WTC11 (cell line): Measurements from ENCODE around the gene CD68. TPM values are rescaled to one million over a fixed set of nuclear protein-coding genes. Genes with fewer than 3 reads are reported as not detected.

Source experiments
- ATAC-seq: fragments of 200-7000 bp; cut with Tn5 transposase; 2 replicates; pipeline ENCODE4 v1.10.0; 2021; ENCODE audit warnings: mild to moderate bottlenecking, moderate library complexity
- CTCF ChIA-PET: fragments of 300-600 bp; sonication (Branson Sonifier 250); formaldehyde crosslinking; loops from one replicate; lab custom pipeline; 2021; ENCODE audit warnings: antibody characterized with exemption; lab: Charles Lee
- POLR2A ChIA-PET: fragments of 350-600 bp; sonication (Branson Sonifier 250); formaldehyde crosslinking; loops from one replicate; lab custom pipeline; 2021; ENCODE audit warnings: antibody characterized with exemption; lab: Charles Lee
- DNase-seq: peaks from one replicate; pipeline ENCODE4 v3.0.0; 2021; ENCODE audit warnings: low spot score
- H3K27ac Mint-ChIP-seq: 2 replicates; pipeline ENCODE4 v1.8.0; 2021; ENCODE audit warnings: mixed read lengths
- H3K27me3 Mint-ChIP-seq: 2 replicates; pipeline ENCODE4 v1.8.0; 2021; ENCODE audit warnings: low read depth, mild to moderate bottlenecking, moderate library complexity, mixed read lengths
- H3K36me3 Mint-ChIP-seq: 2 replicates; pipeline ENCODE4 v1.8.0; 2021; ENCODE audit warnings: mixed read lengths
- H3K4me1 Mint-ChIP-seq: 2 replicates; pipeline ENCODE4 v1.8.0; 2022; ENCODE audit warnings: mixed read lengths
- H3K4me3 Mint-ChIP-seq: 2 replicates; pipeline ENCODE4 v1.8.0; 2021; ENCODE audit warnings: mild to moderate bottlenecking, moderate library complexity, mixed read lengths
- H3K9me3 Mint-ChIP-seq: 2 replicates; pipeline ENCODE4 v1.8.0; 2021; ENCODE audit warnings: mixed read lengths
- ATF1 ChIP-seq: sonication (generic); formaldehyde crosslinking; IDR thresholded peaks from 2 replicates; pipeline ENCODE4 v1.8.1; 2023; ENCODE audit warnings: mild to moderate bottlenecking, moderate library complexity, missing genetic modification reagents
- CREM ChIP-seq: sonication (generic); formaldehyde crosslinking; IDR thresholded peaks from 2 replicates; pipeline ENCODE4 v1.8.1; 2022; ENCODE audit warnings: mild to moderate bottlenecking, missing genetic modification reagents, moderate library complexity
- GABPB1 ChIP-seq: sonication (generic); formaldehyde crosslinking; IDR thresholded peaks from 2 replicates; pipeline ENCODE4 v1.8.1; 2023; ENCODE audit warnings: mild to moderate bottlenecking, missing genetic modification reagents
- GRHL2 ChIP-seq: fragments of 250-450 bp; sonication (Bioruptor Pico); IDR thresholded peaks from 2 replicates; pipeline ENCODE4 v1.8.0; 2022; ENCODE audit warnings: mild to moderate bottlenecking, moderate library complexity; ENCODE audit not compliant: insufficient replicate concordance, severe bottlenecking
- HMGA2 ChIP-seq: fragments of 250-450 bp; sonication (Bioruptor Pico); IDR thresholded peaks from 2 replicates; pipeline ENCODE4 v1.4.0; 2021; ENCODE audit warnings: mild to moderate bottlenecking, moderate library complexity
- NR1H2 ChIP-seq: sonication (generic); formaldehyde crosslinking; IDR thresholded peaks from 2 replicates; pipeline ENCODE4 v1.9.0; 2021; ENCODE audit warnings: mild to moderate bottlenecking, moderate library complexity, missing genetic modification reagents
- TEAD1 ChIP-seq: sonication (generic); formaldehyde crosslinking; IDR thresholded peaks from 2 replicates; pipeline ENCODE4 v1.8.0; 2022; ENCODE audit warnings: mild to moderate bottlenecking, missing genetic modification reagents
- ZNF121 ChIP-seq: sonication (generic); formaldehyde crosslinking; IDR thresholded peaks from 2 replicates; pipeline ENCODE4 v1.8.0; 2023; ENCODE audit warnings: missing genetic modification reagents
- ZNF232 ChIP-seq: sonication (generic); formaldehyde crosslinking; IDR thresholded peaks from 2 replicates; pipeline ENCODE4 v1.8.0; 2022; ENCODE audit warnings: mild to moderate bottlenecking, missing genetic modification reagents
- ZNF416 ChIP-seq: fragments of 250-450 bp; sonication (Bioruptor Pico); IDR thresholded peaks from 2 replicates; pipeline ENCODE4 v1.9.0; 2021; ENCODE audit warnings: mild to moderate bottlenecking, inconsistent platforms
- total RNA-seq: library from RNA; stranded (reverse); gene quantifications from 3 replicates; pipeline ENCODE4 v1.2.3, GENCODE V29; 2021
- TF ChIP-seq, protein P1 (sequence below): sonication (generic); formaldehyde crosslinking; IDR thresholded peaks from 2 replicates; pipeline ENCODE4 v1.8.0; 2023; ENCODE audit warnings: missing genetic modification reagents, mild to moderate bottlenecking, borderline replicate concordance
- TF ChIP-seq, protein P2 (sequence below): sonication (generic); formaldehyde crosslinking; IDR thresholded peaks from 2 replicates; pipeline ENCODE4 v1.8.0; 2022; ENCODE audit warnings: mild to moderate bottlenecking, missing genetic modification reagents
- TF ChIP-seq, protein P3 (sequence below): sonication (generic); formaldehyde crosslinking; IDR thresholded peaks from 2 replicates; pipeline ENCODE4 v1.8.1; 2023; ENCODE audit warnings: mild to moderate bottlenecking, moderate library complexity, missing genetic modification reagents
- TF ChIP-seq, protein P4 (sequence below): sonication (generic); formaldehyde crosslinking; IDR thresholded peaks from 2 replicates; pipeline ENCODE4 v1.8.0; 2023; ENCODE audit warnings: missing genetic modification reagents
- TF ChIP-seq, protein P5 (sequence below): sonication (generic); formaldehyde crosslinking; conservative IDR thresholded peaks from 2 replicates; pipeline ENCODE4 v1.8.1; 2023; ENCODE audit warnings: mild to moderate bottlenecking, low read depth, missing genetic modification reagents, moderate library complexity
- TF ChIP-seq, protein P6 (sequence below): sonication (generic); formaldehyde crosslinking; IDR thresholded peaks from 2 replicates; pipeline ENCODE4 v1.8.1; 2022; ENCODE audit warnings: low read depth, missing genetic modification reagents, borderline replicate concordance
- TF ChIP-seq, protein P7 (sequence below): sonication (generic); formaldehyde crosslinking; IDR thresholded peaks from 2 replicates; pipeline ENCODE4 v1.8.1; 2022; ENCODE audit warnings: missing genetic modification reagents, borderline replicate concordance

The CD68 gene
- total RNA-seq, 1 experiment from 2014 or later: 0.72 TPM

DNA sequence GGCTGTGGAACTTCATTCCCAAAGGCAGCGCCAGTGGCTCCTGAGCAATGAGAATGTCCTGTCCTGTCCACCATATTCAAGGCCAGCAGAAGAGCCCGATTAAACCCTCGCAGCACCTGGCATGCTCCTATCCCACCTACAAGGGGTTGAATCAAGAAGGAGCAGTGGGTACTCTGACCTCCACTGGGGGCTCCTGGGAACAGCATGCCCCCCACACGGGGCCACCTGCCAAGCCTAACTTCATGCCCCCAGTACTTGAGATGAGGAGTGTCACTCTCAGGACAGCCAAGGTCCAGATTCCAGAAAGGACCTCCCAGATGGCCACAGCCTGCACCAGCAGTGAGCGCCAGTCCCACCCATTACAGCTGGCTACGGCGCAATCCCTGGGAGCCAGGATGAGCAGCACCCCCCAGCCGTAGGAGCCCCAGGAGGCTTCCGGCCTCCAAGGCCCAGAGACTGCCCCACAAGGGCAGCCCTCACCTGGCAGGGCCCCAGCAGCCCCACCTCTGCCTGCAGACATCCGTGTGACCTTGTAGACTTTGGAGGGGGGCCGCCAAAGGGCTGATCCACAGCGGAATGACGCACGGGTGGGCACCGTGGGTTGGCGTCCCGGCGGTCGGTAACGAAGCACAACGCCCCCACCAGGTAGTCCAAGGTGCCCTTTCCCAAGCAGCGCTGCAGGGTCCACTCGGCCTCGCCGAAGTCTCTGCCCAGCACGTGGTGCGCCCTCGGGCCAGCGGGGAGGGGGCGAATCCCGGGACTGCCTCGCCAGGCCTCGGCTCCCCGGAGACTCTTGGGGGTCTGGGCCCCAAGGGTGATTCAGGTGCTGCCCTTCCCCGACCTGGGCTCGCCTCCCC is 3.2 kb downstream of the CD68 start (continued):
- TF ChIP-seq, protein P1, sequence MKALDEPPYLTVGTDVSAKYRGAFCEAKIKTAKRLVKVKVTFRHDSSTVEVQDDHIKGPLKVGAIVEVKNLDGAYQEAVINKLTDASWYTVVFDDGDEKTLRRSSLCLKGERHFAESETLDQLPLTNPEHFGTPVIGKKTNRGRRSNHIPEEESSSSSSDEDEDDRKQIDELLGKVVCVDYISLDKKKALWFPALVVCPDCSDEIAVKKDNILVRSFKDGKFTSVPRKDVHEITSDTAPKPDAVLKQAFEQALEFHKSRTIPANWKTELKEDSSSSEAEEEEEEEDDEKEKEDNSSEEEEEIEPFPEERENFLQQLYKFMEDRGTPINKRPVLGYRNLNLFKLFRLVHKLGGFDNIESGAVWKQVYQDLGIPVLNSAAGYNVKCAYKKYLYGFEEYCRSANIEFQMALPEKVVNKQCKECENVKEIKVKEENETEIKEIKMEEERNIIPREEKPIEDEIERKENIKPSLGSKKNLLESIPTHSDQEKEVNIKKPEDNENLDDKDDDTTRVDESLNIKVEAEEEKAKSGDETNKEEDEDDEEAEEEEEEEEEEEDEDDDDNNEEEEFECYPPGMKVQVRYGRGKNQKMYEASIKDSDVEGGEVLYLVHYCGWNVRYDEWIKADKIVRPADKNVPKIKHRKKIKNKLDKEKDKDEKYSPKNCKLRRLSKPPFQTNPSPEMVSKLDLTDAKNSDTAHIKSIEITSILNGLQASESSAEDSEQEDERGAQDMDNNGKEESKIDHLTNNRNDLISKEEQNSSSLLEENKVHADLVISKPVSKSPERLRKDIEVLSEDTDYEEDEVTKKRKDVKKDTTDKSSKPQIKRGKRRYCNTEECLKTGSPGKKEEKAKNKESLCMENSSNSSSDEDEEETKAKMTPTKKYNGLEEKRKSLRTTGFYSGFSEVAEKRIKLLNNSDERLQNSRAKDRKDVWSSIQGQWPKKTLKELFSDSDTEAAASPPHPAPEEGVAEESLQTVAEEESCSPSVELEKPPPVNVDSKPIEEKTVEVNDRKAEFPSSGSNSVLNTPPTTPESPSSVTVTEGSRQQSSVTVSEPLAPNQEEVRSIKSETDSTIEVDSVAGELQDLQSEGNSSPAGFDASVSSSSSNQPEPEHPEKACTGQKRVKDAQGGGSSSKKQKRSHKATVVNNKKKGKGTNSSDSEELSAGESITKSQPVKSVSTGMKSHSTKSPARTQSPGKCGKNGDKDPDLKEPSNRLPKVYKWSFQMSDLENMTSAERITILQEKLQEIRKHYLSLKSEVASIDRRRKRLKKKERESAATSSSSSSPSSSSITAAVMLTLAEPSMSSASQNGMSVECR (CRISPR knock-in tag): peak; percentile 37; the same call in 1 of the 2 replicates
- TF ChIP-seq, protein P2, sequence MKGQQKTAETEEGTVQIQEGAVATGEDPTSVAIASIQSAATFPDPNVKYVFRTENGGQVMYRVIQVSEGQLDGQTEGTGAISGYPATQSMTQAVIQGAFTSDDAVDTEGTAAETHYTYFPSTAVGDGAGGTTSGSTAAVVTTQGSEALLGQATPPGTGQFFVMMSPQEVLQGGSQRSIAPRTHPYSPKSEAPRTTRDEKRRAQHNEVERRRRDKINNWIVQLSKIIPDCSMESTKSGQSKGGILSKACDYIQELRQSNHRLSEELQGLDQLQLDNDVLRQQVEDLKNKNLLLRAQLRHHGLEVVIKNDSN (CRISPR knock-in tag): peak; percentile 41; the same call in 1 of the 2 replicates
- no peak; the same call in 1 of the 2 replicates for TF ChIP-seq TEAD1 (CRISPR knock-in tag)

DNA sequence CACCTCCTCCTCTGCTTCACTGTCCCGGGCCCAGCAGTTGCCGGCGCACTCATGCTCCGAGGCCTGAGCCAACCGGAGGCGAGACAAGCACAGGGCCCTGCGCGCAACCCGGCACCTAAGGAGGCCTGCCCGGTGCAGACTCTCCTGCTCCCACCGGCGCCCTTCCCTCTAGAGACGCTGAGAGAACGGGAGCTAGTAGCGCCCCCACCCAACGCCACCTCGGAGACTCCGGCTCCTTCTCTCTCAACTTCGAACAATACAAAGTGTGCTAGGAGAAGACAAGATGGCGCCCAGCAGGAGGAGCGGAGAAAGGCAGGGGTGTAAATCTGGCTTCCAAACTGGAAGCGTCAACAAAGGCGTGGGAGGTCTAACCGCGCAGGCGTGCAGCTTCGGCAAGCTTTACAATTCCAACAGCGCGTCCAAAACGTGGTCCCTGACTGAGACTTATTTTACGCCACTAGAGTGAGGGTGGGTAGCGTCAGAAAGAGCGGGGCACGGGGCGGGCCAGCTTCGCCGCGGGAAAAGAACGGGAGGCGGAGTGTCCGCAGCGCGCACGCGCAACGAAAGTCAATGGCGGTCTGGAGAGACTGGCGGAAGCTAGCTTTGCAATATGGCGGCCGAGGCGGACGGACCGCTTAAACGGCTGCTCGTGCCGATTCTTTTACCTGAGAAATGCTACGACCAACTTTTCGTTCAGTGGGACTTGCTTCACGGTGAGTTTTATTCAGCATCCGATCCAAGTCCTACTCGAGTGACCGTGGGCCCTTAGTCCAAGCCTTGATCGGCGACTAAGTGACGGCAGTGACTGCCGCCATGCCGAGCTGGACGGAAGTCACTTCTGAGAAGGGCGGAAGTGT is 4.0 kb downstream of the CD68 start, which contains the start of gene MPDU1:
TSS of gene MPDU1 (plus strand) at position 600 of the 857 bp plus-strand sequence. CDS start at position 611, 11 bp downstream.
- Mint-ChIP-seq H3K27ac (peak within 1 kb of the TSS; percentile 100), H3K4me3 (peak within 1 kb of the TSS; percentile 97), H3K27me3 (no peaks in the 10 kb centered on the region), H3K36me3 (peaks cover 19% of the 10 kb centered on the region), H3K4me1 (peaks cover 48% of the 10 kb centered on the region), H3K9me3 (no peaks in the 10 kb centered on the region)
- ChIA-PET CTCF (interaction anchor here (0.6 to 1.8 kb wide), 10 partner anchors 23 to 537 kb away, joined by 3 to 10 read pairs (median 4); partner anchors contain the start of genes DNAH2, FXR2, TP53 and WRAP53), POLR2A (interaction anchor here (0.6 to 2.8 kb wide), 16 partner anchors 8 to 274 kb away, joined by 3 to 26 read pairs (median 6); partner anchors contain the start of genes FXR2, NEURL4, POLR2A and SAT2)
- DNase-seq: peak; percentile 96
- ATAC-seq: peak; percentile 26
- TF ChIP-seq, protein P3, sequence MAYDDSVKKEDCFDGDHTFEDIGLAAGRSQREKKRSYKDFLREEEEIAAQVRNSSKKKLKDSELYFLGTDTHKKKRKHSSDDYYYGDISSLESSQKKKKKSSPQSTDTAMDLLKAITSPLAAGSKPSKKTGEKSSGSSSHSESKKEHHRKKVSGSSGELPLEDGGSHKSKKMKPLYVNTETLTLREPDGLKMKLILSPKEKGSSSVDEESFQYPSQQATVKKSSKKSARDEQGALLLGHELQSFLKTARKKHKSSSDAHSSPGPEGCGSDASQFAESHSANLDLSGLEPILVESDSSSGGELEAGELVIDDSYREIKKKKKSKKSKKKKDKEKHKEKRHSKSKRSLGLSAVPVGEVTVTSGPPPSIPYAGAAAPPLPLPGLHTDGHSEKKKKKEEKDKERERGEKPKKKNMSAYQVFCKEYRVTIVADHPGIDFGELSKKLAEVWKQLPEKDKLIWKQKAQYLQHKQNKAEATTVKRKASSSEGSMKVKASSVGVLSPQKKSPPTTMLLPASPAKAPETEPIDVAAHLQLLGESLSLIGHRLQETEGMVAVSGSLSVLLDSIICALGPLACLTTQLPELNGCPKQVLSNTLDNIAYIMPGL (CRISPR knock-in tag): no peak; the same call in 1 of the 2 replicates
- TF ChIP-seq NR1H2: peak; percentile 61; the same call in 1 of the 2 replicates
- TF ChIP-seq ZNF232 (CRISPR knock-in tag): 0 out of 2 replicates have a peak, but pooled peaks have one; percentile 17
- TF ChIP-seq GABPB1 (CRISPR knock-in tag): no peak
- TF ChIP-seq GRHL2 (CRISPR knock-in tag): no peak
- TF ChIP-seq, protein P4, sequence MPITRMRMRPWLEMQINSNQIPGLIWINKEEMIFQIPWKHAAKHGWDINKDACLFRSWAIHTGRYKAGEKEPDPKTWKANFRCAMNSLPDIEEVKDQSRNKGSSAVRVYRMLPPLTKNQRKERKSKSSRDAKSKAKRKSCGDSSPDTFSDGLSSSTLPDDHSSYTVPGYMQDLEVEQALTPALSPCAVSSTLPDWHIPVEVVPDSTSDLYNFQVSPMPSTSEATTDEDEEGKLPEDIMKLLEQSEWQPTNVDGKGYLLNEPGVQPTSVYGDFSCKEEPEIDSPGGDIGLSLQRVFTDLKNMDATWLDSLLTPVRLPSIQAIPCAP (CRISPR knock-in tag): no peak; the same call in 1 of the 2 replicates
- no peak for TF ChIP-seq ATF1 (CRISPR knock-in tag)
- TF ChIP-seq, protein P5, sequence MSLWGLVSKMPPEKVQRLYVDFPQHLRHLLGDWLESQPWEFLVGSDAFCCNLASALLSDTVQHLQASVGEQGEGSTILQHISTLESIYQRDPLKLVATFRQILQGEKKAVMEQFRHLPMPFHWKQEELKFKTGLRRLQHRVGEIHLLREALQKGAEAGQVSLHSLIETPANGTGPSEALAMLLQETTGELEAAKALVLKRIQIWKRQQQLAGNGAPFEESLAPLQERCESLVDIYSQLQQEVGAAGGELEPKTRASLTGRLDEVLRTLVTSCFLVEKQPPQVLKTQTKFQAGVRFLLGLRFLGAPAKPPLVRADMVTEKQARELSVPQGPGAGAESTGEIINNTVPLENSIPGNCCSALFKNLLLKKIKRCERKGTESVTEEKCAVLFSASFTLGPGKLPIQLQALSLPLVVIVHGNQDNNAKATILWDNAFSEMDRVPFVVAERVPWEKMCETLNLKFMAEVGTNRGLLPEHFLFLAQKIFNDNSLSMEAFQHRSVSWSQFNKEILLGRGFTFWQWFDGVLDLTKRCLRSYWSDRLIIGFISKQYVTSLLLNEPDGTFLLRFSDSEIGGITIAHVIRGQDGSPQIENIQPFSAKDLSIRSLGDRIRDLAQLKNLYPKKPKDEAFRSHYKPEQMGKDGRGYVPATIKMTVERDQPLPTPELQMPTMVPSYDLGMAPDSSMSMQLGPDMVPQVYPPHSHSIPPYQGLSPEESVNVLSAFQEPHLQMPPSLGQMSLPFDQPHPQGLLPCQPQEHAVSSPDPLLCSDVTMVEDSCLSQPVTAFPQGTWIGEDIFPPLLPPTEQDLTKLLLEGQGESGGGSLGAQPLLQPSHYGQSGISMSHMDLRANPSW: no peak
- TF ChIP-seq, protein P6, sequence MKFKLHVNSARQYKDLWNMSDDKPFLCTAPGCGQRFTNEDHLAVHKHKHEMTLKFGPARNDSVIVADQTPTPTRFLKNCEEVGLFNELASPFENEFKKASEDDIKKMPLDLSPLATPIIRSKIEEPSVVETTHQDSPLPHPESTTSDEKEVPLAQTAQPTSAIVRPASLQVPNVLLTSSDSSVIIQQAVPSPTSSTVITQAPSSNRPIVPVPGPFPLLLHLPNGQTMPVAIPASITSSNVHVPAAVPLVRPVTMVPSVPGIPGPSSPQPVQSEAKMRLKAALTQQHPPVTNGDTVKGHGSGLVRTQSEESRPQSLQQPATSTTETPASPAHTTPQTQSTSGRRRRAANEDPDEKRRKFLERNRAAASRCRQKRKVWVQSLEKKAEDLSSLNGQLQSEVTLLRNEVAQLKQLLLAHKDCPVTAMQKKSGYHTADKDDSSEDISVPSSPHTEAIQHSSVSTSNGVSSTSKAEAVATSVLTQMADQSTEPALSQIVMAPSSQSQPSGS: no peak
- no peak for TF ChIP-seq CREM (CRISPR knock-in tag)
- TF ChIP-seq ZNF121 (CRISPR knock-in tag): no peak
- TF ChIP-seq, protein P7, sequence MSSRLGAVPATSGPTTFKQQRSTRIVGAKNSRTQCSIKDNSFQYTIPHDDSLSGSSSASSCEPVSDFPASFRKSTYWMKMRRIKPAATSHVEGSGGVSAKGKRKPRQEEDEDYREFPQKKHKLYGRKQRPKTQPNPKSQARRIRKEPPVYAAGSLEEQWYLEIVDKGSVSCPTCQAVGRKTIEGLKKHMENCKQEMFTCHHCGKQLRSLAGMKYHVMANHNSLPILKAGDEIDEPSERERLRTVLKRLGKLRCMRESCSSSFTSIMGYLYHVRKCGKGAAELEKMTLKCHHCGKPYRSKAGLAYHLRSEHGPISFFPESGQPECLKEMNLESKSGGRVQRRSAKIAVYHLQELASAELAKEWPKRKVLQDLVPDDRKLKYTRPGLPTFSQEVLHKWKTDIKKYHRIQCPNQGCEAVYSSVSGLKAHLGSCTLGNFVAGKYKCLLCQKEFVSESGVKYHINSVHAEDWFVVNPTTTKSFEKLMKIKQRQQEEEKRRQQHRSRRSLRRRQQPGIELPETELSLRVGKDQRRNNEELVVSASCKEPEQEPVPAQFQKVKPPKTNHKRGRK (CRISPR knock-in tag): no peak
- TF ChIP-seq ZNF416 (CRISPR knock-in tag): no peak
- no peak for TF ChIP-seq HMGA2 (CRISPR knock-in tag)
